ENCODE measurements around the gene ZC3H10.
A peak's percentile ranks its signal among the peaks of the same experiment; 100 is the strongest.

Gene ZC3H10

GRCh38 chr12:56146492-56147460 is 28.7 kb downstream of the ZC3H10 start:
- in situ Hi-C loops (cut with MboI; ENCODE audit: low sequenced_read_pairs, unreplicated experiment): no loop called here
- no peak for TF ChIP-seq CTCF (IDR thresholded peaks at IDR 0.05; ENCODE audit: borderline replicate concordance, control extremely low read depth, extremely low read depth, insufficient read depth, missing control alignments)
- DNase-seq (ENCODE audit: low spot score): no peak

GRCh38 chr12:56150563-56150962 is 32.5 kb downstream of the ZC3H10 start:
- in situ Hi-C loops (cut with MboI; ENCODE audit: low sequenced_read_pairs, unreplicated experiment): no loop called here
- no peak for DNase-seq (ENCODE audit: low spot score)
- TF ChIP-seq CTCF (IDR thresholded peaks at IDR 0.05; ENCODE audit: borderline replicate concordance, control extremely low read depth, extremely low read depth, insufficient read depth, missing control alignments): no peak

GRCh38 chr12:56151672-56152131 is 33.6 kb downstream of the ZC3H10 start:
- peak; percentile 11 for TF ChIP-seq CTCF (IDR thresholded peaks at IDR 0.05; ENCODE audit: borderline replicate concordance, control extremely low read depth, extremely low read depth, insufficient read depth, missing control alignments)
- DNase-seq (ENCODE audit: low spot score): peak; percentile 63
- in situ Hi-C loops (cut with MboI; ENCODE audit: low sequenced_read_pairs, unreplicated experiment): no loop called here

GRCh38 chr12:56152132-56152755 is 34.2 kb downstream of the ZC3H10 start, which contains the start of gene MYL6B:
Gene MYL6B (plus strand): TSS chr12:56152587. CDS start chr12:56153919, 1,332 bp downstream.
- DNase-seq (ENCODE audit: low spot score): peak; percentile 95
- in situ Hi-C loops (cut with MboI; ENCODE audit: low sequenced_read_pairs, unreplicated experiment): no loop called here
- no peak for TF ChIP-seq CTCF (IDR thresholded peaks at IDR 0.05; ENCODE audit: borderline replicate concordance, control extremely low read depth, extremely low read depth, insufficient read depth, missing control alignments)

- TF ChIP-seq CTCF (IDR thresholded peaks at IDR 0.05; ENCODE audit: borderline replicate concordance, control extremely low read depth, extremely low read depth, insufficient read depth, missing control alignments): no peak
- in situ Hi-C loops (cut with MboI; ENCODE audit: low sequenced_read_pairs, unreplicated experiment): no loop called here
- DNase-seq (ENCODE audit: low spot score): no peak
These were observed 35.0 kb downstream of the ZC3H10 start for GRCh38 chr12:56152756-56153677.

GRCh38 chr12:56153678-56154065 is 35.6 kb downstream of the ZC3H10 start:
- no peak for TF ChIP-seq CTCF (IDR thresholded peaks at IDR 0.05; ENCODE audit: borderline replicate concordance, control extremely low read depth, extremely low read depth, insufficient read depth, missing control alignments)
- no peak for DNase-seq (ENCODE audit: low spot score)
- in situ Hi-C loops (cut with MboI; ENCODE audit: low sequenced_read_pairs, unreplicated experiment): no loop called here
